ENCODE results near the gene WDR45B.
A peak's percentile ranks its signal among the peaks of the same experiment; 100 is the strongest.
"Not testable (repeated sequence)": the region's sequence is repeated elsewhere in the genome, so short reads cannot be mapped to it uniquely, and the experiment has no call there.

WDR45B gene

DNA sequence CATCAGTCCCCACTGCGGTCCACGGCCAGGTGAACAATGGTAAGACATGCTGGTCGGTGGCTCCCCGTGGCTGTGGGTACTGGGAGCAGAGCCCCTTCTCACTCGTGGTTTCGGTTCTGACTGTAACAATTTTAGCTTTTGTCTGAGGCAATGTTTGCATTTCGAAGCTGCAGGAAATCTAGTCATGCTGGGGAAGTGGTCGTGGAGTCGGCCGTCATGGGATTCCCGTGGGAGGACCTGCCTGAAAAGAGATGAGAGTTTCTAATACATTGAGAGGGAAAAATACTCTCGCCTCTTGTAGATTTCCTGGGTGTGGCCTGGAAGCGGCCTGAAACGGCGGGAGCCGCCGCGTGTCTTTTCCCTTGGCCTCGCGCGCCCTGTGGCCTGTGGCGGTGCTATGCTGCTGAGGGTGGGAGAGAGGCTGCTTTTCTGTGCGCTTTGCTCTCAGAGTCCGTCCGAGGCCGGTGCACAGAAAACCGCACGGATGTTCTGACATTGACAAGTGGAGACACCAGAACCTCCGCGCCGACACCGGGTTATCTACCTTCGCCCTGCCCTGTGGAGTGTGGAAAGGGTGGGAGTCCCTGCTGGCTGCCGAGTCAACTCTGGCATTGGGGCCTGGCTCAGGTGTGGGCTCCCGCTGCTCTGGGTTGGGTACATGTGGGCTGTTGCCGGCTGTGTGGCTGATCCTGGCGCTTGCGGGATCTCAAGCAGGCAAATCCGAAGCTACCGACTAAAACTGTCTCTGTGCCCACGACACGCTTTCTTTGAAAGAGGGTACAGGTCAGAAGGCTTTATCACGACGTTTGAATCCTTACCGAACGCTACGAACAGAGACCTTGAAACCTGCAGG is 60.8 kb downstream of the WDR45B start:
- no peak for DNase-seq (ENCODE audit: low read depth)
- H3K4me3 ChIP-seq (ENCODE audit: control insufficient read depth, low read depth, low read length): no peak overlapping the region

DNA sequence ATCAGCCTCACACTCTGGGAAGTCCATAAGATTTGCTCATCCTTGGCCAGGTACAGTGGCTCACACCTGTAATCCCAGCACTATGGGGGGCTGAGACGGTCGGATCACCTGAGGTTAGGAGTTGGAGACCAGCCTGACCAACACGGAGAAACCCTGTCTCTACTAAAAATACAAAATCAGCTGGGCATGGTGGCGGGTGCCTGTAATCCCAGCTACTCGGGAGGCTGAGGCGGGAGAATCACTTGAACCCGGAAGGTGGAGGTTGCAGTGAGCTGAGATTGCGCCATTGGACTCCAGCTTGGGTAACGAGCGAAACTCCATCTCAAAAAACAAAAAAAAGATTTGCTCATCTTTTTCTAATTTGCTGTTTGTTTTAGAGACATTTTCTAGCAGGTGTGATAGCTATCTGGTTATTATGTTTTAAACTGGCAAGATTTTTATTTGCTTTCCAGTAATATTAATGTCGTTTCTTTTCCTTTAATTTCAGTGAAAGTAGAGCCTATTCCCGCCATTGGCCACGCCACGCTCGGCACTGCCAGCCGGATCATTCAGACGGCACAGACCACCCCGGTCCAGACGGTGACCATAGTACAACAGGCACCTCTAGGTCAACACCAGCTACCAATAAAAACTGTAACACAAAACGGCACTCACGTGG is 61.5 kb downstream of the WDR45B start:
- no peak overlapping the region for H3K4me3 ChIP-seq (ENCODE audit: control insufficient read depth, low read depth, low read length)
- TF ChIP-seq, protein P1, sequence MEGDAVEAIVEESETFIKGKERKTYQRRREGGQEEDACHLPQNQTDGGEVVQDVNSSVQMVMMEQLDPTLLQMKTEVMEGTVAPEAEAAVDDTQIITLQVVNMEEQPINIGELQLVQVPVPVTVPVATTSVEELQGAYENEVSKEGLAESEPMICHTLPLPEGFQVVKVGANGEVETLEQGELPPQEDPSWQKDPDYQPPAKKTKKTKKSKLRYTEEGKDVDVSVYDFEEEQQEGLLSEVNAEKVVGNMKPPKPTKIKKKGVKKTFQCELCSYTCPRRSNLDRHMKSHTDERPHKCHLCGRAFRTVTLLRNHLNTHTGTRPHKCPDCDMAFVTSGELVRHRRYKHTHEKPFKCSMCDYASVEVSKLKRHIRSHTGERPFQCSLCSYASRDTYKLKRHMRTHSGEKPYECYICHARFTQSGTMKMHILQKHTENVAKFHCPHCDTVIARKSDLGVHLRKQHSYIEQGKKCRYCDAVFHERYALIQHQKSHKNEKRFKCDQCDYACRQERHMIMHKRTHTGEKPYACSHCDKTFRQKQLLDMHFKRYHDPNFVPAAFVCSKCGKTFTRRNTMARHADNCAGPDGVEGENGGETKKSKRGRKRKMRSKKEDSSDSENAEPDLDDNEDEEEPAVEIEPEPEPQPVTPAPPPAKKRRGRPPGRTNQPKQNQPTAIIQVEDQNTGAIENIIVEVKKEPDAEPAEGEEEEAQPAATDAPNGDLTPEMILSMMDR (conservative IDR thresholded peaks at IDR 0.05; ENCODE audit: control insufficient read depth, insufficient read depth, low read depth, low read length): no peak
- DNase-seq (ENCODE audit: low read depth): no peak

More for the DNA sequence above, 60.8 kb downstream of the WDR45B start:
- TF ChIP-seq, protein P1 (conservative IDR thresholded peaks at IDR 0.05; ENCODE audit: control insufficient read depth, insufficient read depth, low read depth, low read length): no peak

DNA sequence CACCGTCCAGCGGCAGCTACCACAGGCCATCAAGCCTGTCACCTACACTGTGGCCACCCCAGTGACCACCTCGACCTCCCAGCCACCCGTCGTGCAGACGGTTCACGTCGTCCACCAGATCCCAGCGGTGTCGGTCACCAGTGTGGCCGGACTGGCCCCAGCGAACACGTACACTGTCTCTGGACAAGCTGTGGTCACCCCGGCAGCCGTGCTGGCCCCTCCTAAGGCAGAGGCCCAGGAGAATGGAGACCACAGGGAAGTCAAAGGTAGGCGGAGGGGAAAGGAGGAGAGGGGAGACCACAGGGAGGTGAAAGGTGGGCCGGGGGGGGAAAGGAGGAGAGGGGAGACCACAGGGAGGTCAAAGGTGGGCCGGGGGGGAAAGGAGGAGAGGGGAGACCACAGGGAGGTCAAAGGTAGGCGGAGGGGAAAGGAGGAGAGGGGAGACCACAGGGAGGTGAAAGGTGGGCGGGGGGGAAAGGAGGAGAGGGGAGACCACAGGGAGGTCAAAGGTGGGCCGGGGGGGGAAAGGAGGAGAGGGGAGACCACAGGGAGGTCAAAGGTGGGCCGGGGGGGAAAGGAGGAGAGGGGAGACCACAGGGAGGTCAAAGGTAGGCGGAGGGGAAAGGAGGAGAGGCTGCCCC is 62.2 kb downstream of the WDR45B start:
- not testable (repeated sequence) for DNase-seq (ENCODE audit: low read depth); H3K4me3 ChIP-seq (ENCODE audit: control insufficient read depth, low read depth, low read length)

DNA sequence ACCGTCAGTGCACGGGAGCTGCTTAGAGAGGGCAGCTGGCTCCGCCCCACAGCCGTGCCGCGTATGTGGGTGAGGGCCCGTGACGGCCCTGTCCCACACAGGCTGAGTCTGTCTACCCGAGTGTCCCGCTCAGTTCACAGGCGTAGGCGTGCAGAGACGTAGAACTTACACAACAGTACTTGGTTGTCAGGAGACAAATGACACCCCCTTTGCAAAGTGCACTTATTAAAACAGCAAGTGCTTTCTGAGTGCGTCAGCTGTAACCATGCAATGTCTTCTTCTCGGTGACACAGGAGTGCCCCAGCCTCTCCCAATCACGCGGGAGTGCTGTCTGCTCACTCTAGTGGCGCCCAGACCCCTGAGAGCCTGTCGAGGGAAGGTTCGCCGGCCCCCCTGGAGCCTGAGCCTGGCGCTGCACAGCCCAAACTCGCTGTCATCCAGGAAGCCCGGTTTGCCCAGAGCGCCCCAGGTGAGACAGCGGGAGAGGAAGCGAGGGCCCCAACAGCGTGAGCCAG is 64.5 kb downstream of the WDR45B start:
- no peak overlapping the region for H3K4me3 ChIP-seq (ENCODE audit: control insufficient read depth, low read depth, low read length)
- TF ChIP-seq, protein P1 (conservative IDR thresholded peaks at IDR 0.05; ENCODE audit: control insufficient read depth, insufficient read depth, low read depth, low read length): no peak
- peak; percentile 74 for DNase-seq (ENCODE audit: low read depth)

DNA sequence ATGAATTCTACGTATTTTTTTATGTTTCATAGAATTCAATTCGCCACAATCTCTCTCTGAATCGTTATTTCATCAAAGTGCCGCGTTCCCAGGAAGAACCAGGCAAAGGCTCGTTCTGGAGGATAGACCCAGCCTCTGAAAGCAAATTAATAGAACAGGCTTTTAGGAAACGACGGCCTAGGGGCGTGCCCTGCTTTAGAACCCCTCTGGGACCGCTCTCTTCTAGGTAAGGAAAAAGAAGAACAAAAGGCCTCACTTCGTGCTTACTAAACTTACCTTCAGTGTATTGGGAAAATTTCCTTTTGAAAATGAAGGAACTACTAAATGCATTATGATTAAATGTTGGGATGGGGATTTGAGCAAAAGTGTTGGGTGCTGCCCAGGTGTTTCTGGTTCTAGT is 65.5 kb downstream of the WDR45B start:
- no peak for DNase-seq (ENCODE audit: low read depth)
- TF ChIP-seq, protein P1 (conservative IDR thresholded peaks at IDR 0.05; ENCODE audit: control insufficient read depth, insufficient read depth, low read depth, low read length): no peak
- H3K4me3 ChIP-seq (ENCODE audit: control insufficient read depth, low read depth, low read length): no peak overlapping the region

DNA sequence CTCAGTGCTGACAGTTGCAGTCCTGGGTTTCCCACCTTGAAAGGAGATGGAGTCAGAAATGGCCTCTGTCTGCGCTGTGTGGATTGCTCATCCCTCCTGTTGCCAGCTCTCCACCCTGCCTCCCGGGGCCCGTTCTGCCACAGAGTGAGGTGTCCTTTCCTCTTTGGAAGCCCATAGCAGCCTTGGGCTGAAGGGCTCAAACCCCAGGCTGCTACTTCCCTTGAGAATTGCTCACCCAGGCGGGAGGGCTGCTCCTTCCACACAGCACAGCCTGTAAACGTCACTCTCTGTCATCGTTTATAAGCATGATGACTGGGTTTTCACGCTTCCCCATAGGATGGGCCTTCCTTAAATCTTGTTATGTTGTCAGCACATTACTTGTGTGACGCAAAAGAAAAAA is 66.0 kb downstream of the WDR45B start:
- peak; percentile 92 for DNase-seq (ENCODE audit: low read depth)
- no peak overlapping the region for H3K4me3 ChIP-seq (ENCODE audit: control insufficient read depth, low read depth, low read length)
- TF ChIP-seq, protein P1 (conservative IDR thresholded peaks at IDR 0.05; ENCODE audit: control insufficient read depth, insufficient read depth, low read depth, low read length): no peak

DNA sequence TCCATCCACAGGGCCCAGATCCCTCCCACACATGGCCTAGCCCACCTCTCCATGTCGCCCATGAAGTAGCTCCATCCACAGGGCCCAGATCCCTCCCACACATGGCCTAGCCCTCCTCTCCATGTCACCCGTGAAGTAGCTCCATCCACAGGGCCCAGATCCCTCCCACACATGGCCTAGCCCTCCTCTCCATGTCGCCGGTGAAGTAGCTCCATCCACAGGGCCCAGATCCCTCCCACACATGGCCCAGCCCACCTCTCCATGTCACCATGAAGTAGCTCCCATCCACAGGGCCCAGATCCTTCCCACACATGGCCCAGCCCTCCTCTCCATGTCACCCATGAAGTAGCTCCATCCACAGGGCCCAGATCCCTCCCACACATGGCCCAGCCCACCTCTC is 68.3 kb downstream of the WDR45B start:
- not testable (repeated sequence) for H3K4me3 ChIP-seq (ENCODE audit: control insufficient read depth, low read depth, low read length); DNase-seq (ENCODE audit: low read depth)

Measured in fibroblast of mammary gland (primary cell).